GM12878 (cell line): ENCODE data around the gene LRIT3. TPM values are rescaled to one million over a fixed set of nuclear protein-coding genes. Genes with fewer than 3 reads are reported as not detected.

Source experiments
- ATAC-seq: fragments of 200-7000 bp; cut with Tn5 transposase; 3 replicates; pipeline ENCODE4 v1.9.1; 2020; ENCODE audit warnings: mild to moderate bottlenecking, moderate library complexity
- BruUV-seq: library from RNA; stranded (reverse); fragments of 400-500 nt; replicated peaks from 2 replicates; lab custom pipeline; 2021; lab: Mats Ljungman, UMichigan
- CTCF ChIA-PET: fragments of 300-600 bp; sonication (Branson Sonifier 250); formaldehyde crosslinking; extraction: SDS; loops from one replicate; lab custom pipeline; 2021; ENCODE audit warnings: inconsistent platforms; lab: Yijun Ruan, JAX
- POLR2A ChIA-PET: fragments of 350-600 bp; formaldehyde crosslinking; extraction: SDS; loops from one replicate; lab custom pipeline; 2021; ENCODE audit warnings: inconsistent platforms; lab: Charles Lee
- RAD21 ChIA-PET: fragments of 300-600 bp; sonication (Branson Sonifier 250); formaldehyde crosslinking; loops from one replicate; lab custom pipeline; 2023; ENCODE audit warnings: antibody characterized with exemption; ENCODE audit not compliant: unreplicated experiment; lab: Charles Lee
- SMC1A ChIA-PET: fragments of 300-600 bp; sonication (Branson Sonifier 250); formaldehyde crosslinking; loops from one replicate; lab custom pipeline; 2023; ENCODE audit not compliant: unreplicated experiment, uncharacterized antibody; lab: Charles Lee
- DNase-seq: peaks from one replicate; pipeline ENCODE4 v3.0.0-alpha.2; 2011; ENCODE audit warnings: low read depth, low spot score
- FAIRE-seq: peaks from 3 replicates; lab custom pipeline; 2011; peaks lifted over from hg19 to GRCh38; lab: Jason Lieb, UNC
- H2AFZ ChIP-seq: 2 replicates; pipeline ENCODE4 v1.6.0; 2011; ENCODE audit warnings: low read depth, low read length, control low read depth; ENCODE audit not compliant: control insufficient read depth
- H3K27ac ChIP-seq: 2 replicates; pipeline ENCODE4 v1.5.1; 2011; ENCODE audit warnings: control low read depth; ENCODE audit not compliant: control insufficient read depth, insufficient read depth
- H3K27me3 ChIP-seq, 2 experiments: replicated peaks in 1 of 2; 2 replicates each; pipeline versions ENCODE4 v1.6.0 to v1.6.1; 2011; ENCODE audit warnings: low read length in 1 of 2; ENCODE audit not compliant: control insufficient read depth in 2 of 2, insufficient read depth in 2 of 2
- H3K36me3 ChIP-seq, 2 experiments: 2 replicates each; pipeline ENCODE4 v1.5.1; 2011; ENCODE audit warnings: low read length in 1 of 2; ENCODE audit not compliant: control insufficient read depth in 2 of 2, insufficient read depth in 2 of 2
- H3K4me1 ChIP-seq: 2 replicates; pipeline ENCODE4 v1.6.1; 2011; ENCODE audit warnings: mild to moderate bottlenecking, low read length, moderate library complexity, mixed read lengths; ENCODE audit not compliant: control insufficient read depth, insufficient read depth
- H3K4me2 ChIP-seq: 2 replicates; pipeline ENCODE4 v1.6.0; 2011; ENCODE audit warnings: control low read depth; ENCODE audit not compliant: control insufficient read depth, insufficient read depth
- H3K4me3 ChIP-seq: fragments of 200-600 bp; sonication (generic); 2 replicates; pipeline ENCODE4 v1.5.1; 2016
- H3K79me2 ChIP-seq: 2 replicates; pipeline ENCODE4 v1.6.0; 2011; ENCODE audit warnings: low read length; ENCODE audit not compliant: control insufficient read depth, insufficient read depth
- H3K9ac ChIP-seq: 2 replicates; pipeline ENCODE4 v1.8.0; 2011; ENCODE audit warnings: low read length, control low read depth, mixed read lengths; ENCODE audit not compliant: control insufficient read depth, insufficient read depth
- H3K9me3 ChIP-seq: replicated peaks from 3 replicates; pipeline ENCODE4 v1.5.1; 2011; ENCODE audit warnings: mild to moderate bottlenecking, low read length; ENCODE audit not compliant: control insufficient read depth, insufficient read depth
- H4K20me1 ChIP-seq: 2 replicates; pipeline ENCODE4 v1.6.0; 2011; ENCODE audit not compliant: control insufficient read depth, insufficient read depth
- BCL3 ChIP-seq: IDR thresholded peaks from 2 replicates; pipeline ENCODE4 v1.6.1; 2011; ENCODE audit warnings: borderline replicate concordance, low read depth, mild to moderate bottlenecking, moderate library complexity, low read length; ENCODE audit not compliant: insufficient read depth, poor library complexity, severe bottlenecking
- BMI1 ChIP-seq: fragments of 450-650 bp; IDR thresholded peaks from 2 replicates; pipeline ENCODE4 v1.6.1; 2016; ENCODE audit warnings: mild to moderate bottlenecking, moderate library complexity, borderline replicate concordance
- CEBPZ ChIP-seq: fragments of 150-350 bp; IDR thresholded peaks from 2 replicates; pipeline ENCODE4 v1.6.1; 2016; ENCODE audit warnings: low read depth, low read length
- EED ChIP-seq: sonication (generic); IDR thresholded peaks from 2 replicates; pipeline ENCODE4 v1.6.1; 2016; ENCODE audit warnings: antibody characterized with exemption, low read depth
- EZH2 ChIP-seq: IDR thresholded peaks from 2 replicates; pipeline ENCODE4 v1.6.1; 2012; ENCODE audit warnings: low read depth, mild to moderate bottlenecking, control low read depth, inconsistent platforms, low read length, borderline replicate concordance; ENCODE audit not compliant: control insufficient read depth
- FOXK2 ChIP-seq: fragments of 450-650 bp; IDR thresholded peaks from 2 replicates; pipeline ENCODE4 v1.6.1; 2017; ENCODE audit warnings: mild to moderate bottlenecking, moderate library complexity
- GABPA ChIP-seq: IDR thresholded peaks from 2 replicates; pipeline ENCODE4 v1.6.1; 2014; ENCODE audit warnings: antibody characterized with exemption, low read depth, mild to moderate bottlenecking, inconsistent platforms
- GATAD2B ChIP-seq: fragments of 450-650 bp; conservative IDR thresholded peaks from 2 replicates; pipeline ENCODE4 v1.6.1; 2017; ENCODE audit warnings: low read depth, mild to moderate bottlenecking, moderate library complexity
- JUNB ChIP-seq: IDR thresholded peaks from 2 replicates; pipeline ENCODE4 v1.6.1; 2016; ENCODE audit warnings: antibody characterized with exemption, mild to moderate bottlenecking
- MYC ChIP-seq: IDR thresholded peaks from 2 replicates; pipeline ENCODE4 v1.6.1; 2011; ENCODE audit warnings: mild to moderate bottlenecking, low read length, moderate library complexity, inconsistent platforms; ENCODE audit not compliant: insufficient read depth, insufficient replicate concordance, insufficient read length, severe bottlenecking
- NBN ChIP-seq: fragments of 450-650 bp; IDR thresholded peaks from 2 replicates; pipeline ENCODE4 v1.6.1; 2016
- RB1 ChIP-seq: fragments of 450-650 bp; formaldehyde crosslinking; IDR thresholded peaks from 2 replicates; pipeline ENCODE4 v1.6.1; 2017; ENCODE audit warnings: mild to moderate bottlenecking, borderline replicate concordance
- REST ChIP-seq: IDR thresholded peaks from 2 replicates; pipeline ENCODE4 v1.6.1; 2012; ENCODE audit warnings: mild to moderate bottlenecking, low read depth, low read length
- STAT3 ChIP-seq: IDR thresholded peaks from 2 replicates; pipeline ENCODE4 v1.6.1; 2011; ENCODE audit warnings: low read depth, low read length, improper control_type of control experiment
- ZZZ3 ChIP-seq: IDR thresholded peaks from 2 replicates; pipeline ENCODE4 v1.6.1; 2011; ENCODE audit warnings: low read depth; ENCODE audit not compliant: control insufficient read depth, insufficient read length
- WGBS: methylation state at CpG from one replicate; pipeline ENCODE4 v1.1.6; 2016; ENCODE audit warnings: low lambda C conversion rate; ENCODE audit not compliant: insufficient replicate concordance, insufficient coverage; ENCODE audit errors: missing lambda C conversion rate; 5-methylcytosine and 5-hydroxymethylcytosine counted together
- in situ Hi-C: fragments of 300-500 bp; cut with MboI; formaldehyde crosslinking; loops from 9 replicates; pipeline ENCODE4 v1.14.3; 2018; ENCODE audit warnings: mixed read lengths
- intact Hi-C: fragments of 100-400 bp; cut with micrococcal nuclease; formaldehyde crosslinking; loops from one replicate; pipeline ENCODE4 v1.14.2; 2022; ENCODE audit not compliant: unreplicated experiment
- polyA plus RNA-seq, 11 experiments: library from polyadenylated mRNA; depleted of rRNA in 4 of 11; unstranded in 6 of 11; stranded (reverse) in 5 of 11; fragments of >200 nt; fragmentation: Nextera tagmentation in 4 of 11; fragmentation: Illumina TruSeq in 1 of 11; extraction: Ambion mirVana in 4 of 11; extraction: Trizol in 1 of 11; gene quantifications; 1 replicate in 1 of 11; 2 replicates in 10 of 11; pipeline versions ENCODE4 v1.2.1 to v1.2.3, GENCODE V29; 2011 to 2016; ENCODE audit warnings: inconsistent platforms in 2 of 11, missing spikeins in 2 of 11, low read depth in 1 of 11
- total RNA-seq, 4 experiments: library from RNA; depleted of rRNA in 3 of 4; stranded (reverse); fragments of >200 nt in 3 of 4; fragmentation: Illumina TruSeq in 1 of 4; extraction: Trizol in 1 of 4; gene quantifications; 2 replicates each; pipeline versions ENCODE4 v1.2.1 to v1.2.3, GENCODE V29; 2013 to 2021

The LRIT3 gene
- total and polyA plus RNA-seq, 10 of the 15 experiments (the other 5 are each of a cell fraction or from before 2014, with no cell fraction given): 0.04 to 0.20 (median 0.10) TPM; not detected in 6

- no peak for TF ChIP-seq EED
- TF ChIP-seq MYC: no peak
Observed at GRCh38 chr4:109890076-109890475, 42.2 kb downstream of the LRIT3 start (continued).

GRCh38 chr4:109902559-109903251, 54.8 kb downstream of the LRIT3 start:
- Histone ChIP-seq H3K4me1 (no peaks in the 10 kb centered on the region), H3K9ac (no peak overlapping the region), H3K4me3 (no peak overlapping the region), H3K36me3 (no peaks in the 10 kb centered on the region), H3K27me3 (no peaks in the 10 kb centered on the region), H3K4me2 (no peak overlapping the region), H3K9me3 (no peaks in the 10 kb centered on the region; the same call in 2 of the 3 replicates), H2AFZ (no peak overlapping the region), H3K27ac (no peak overlapping the region), H4K20me1 (no peaks in the 10 kb centered on the region), H3K79me2 (no peaks in the 10 kb centered on the region)
- SMC1A ChIA-PET: no interaction called here
- POLR2A ChIA-PET: no interaction called here
- FAIRE-seq (no peak), ATAC-seq (no peak), DNase-seq (no peak)
- intact Hi-C loops: no loop called here
- CTCF ChIA-PET: no interaction called here
- 38% methylated on average over 8 of the region's 8 CpGs for WGBS
- RAD21 ChIA-PET: no interaction called here
- in situ Hi-C loops: no loop called here
- no TSS peak for BruUV-seq
- TF ChIP-seq NBN (no peak), STAT3 (no peak), JUNB (no peak), GATAD2B (no peak), CEBPZ (no peak), RB1 (no peak), EZH2 (no peak), FOXK2 (no peak), ZZZ3 (no peak), GABPA (no peak), BCL3 (no peak), REST (no peak), BMI1 (no peak)
